ENCODE results near the gene PHF1. TPM values are rescaled to one million over a fixed set of nuclear protein-coding genes. Genes with fewer than 3 reads are reported as not detected.
"Not testable (repeated sequence)": the region's sequence is repeated elsewhere in the genome, so short reads cannot be mapped to it uniquely, and the experiment has no call there.

PHF1 gene
- total RNA-seq, 1 donor from 2014 or later: 34.8 TPM

DNA sequence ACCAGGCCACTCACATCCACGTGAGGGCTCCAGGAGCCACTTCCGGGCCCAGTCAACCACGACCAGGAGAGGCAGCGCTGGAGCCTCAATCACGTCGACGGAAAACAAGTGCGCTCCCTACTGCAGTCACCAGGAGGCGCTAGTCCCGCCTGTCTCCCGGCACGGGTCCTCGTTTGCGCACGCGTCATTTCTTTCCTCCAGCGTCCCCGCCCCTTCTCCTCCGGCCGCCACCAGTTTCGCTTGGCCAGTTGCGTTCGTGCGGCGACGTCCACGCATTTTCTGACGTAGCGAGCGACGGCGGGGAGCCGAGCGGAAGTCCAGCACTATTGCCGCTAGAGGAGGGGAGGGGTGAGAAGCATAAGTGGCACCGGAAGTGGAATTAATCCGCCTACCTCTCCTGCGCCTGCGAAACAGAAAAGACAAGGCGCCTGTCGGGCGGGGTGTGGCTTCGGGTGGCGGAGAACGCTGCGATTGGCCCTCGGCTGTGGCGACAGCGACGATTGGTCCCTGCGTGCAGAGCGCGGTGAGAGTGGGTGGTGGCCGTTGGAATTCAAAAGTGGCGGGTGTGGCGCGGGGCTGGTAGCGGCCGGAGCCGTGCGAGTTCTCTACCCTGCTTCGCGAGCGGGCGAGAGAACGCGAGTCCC, 19.4 kb upstream of the PHF1 start, which contains the start of gene KIFC1:
KIFC1 (plus strand) TSS at position 546 of the 644 bp plus-strand sequence. CDS start 163 bp downstream, outside the sequence.
- DNase-seq (ENCODE audit: extremely low read depth, low read depth, low spot score): peak; percentile 96

DNA sequence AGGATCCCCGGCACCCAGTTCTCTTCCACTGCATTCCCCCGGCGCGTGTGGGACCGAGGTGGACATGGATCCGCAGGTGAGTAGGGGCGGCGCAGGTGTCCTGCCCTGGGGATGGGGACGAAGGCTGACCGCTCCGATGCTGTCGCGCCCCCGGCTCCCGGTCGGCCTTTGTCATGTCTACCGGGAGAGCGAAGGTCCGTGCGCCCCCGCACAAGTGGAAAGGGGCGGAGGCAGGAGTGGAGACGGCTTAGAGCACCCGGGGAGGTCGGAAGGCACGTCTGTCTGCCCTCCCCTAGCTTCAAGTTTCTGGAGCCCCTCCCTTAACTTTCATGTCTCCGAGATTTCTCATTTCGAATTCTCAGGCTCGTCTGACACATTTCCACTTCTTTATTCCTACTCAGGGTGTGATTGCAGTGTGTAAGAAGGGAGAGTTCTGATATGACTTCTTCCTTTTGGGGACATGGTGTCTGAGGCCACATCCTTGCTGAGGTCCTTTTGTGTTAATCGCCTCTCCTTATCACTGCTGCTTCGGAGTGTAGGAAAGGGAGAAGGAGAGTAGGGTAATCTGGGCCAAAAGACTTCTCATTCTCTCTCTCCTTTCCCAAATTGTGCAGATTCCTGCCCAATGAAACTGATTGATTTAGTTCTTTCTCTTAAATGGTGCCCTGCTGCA, 18.8 kb upstream of the PHF1 start:
- DNase-seq (ENCODE audit: extremely low read depth, low read depth, low spot score): no peak

DNA sequence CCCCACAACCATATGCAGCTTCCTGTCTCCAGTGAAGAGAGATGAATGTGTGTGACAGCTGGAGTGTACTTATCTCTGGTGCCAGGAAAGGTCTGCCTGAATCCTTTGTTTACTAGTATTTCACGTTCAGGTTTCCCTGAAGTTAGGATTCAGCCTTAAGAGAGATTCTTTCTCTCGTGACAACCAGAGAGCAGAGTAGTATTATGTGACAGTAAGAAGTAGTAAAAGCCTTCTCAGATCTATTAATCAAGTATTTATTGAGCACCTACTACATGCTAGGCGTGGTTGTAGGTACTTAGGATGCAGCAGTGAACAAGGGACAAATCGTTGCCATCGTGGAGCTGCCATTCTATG, 18.2 kb upstream of the PHF1 start:
- no peak for DNase-seq (ENCODE audit: extremely low read depth, low read depth, low spot score)

DNA sequence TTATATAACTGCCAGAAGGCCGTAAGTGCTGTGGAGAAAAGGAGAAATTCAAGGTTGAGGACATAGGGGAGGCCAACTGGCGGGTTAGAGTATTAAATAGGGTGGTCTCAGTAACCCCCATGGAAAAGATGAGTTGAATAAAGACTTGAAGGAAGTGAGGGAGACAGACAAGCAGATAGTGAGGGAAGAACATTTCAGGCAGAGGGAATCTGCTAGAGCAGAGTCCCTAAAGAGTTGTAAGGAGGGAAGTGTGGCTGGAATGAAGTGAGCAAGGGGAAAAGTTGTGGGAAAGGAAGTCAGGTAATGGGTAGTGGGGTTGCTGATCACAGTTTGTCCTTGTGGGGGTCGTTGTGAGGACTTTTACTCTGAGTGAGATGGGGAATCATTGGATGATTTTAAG, 17.8 kb upstream of the PHF1 start:
- DNase-seq (ENCODE audit: extremely low read depth, low read depth, low spot score): no peak

DNA sequence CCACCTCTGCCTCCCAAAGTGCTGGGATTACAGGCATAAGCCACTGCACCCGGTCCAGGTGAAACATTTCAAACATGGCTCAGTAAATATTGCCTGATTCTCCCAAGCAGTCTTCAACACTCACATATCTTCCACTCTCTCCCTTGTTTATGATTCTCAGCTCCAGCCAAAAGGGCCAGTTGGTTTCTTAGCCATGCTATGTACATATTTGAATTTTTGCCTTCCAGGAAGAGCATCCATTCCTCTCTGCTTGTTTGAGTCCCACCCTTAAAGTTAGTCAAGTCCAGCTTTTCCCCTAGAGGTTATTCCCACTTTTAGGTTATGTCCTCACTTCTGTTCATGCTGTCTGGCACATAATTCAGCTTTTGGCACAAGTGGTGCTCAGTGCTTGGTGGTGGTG, 13.3 kb upstream of the PHF1 start:
- no peak for DNase-seq (ENCODE audit: extremely low read depth, low read depth, low spot score)

DNA sequence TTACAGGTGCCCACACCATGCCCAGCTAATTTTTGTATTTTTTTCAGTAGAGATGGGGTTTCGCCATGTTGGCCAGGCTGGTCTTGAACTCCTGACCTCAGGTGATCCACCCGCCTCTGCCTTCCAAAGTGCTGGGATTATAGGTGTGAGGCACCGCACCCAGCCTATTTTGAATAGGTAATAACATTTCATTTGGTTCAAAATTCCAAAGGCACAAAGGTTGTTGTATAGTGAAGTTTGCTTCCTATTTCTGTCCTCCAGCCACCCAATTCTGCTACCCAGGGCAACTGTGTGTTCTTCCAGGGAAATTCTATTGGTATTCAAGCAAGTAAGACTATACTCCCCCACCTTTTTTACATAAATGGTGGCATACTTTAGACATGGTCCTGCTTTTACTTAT, 12.2 kb upstream of the PHF1 start:
- DNase-seq (ENCODE audit: extremely low read depth, low read depth, low spot score): not testable (repeated sequence)

DNA sequence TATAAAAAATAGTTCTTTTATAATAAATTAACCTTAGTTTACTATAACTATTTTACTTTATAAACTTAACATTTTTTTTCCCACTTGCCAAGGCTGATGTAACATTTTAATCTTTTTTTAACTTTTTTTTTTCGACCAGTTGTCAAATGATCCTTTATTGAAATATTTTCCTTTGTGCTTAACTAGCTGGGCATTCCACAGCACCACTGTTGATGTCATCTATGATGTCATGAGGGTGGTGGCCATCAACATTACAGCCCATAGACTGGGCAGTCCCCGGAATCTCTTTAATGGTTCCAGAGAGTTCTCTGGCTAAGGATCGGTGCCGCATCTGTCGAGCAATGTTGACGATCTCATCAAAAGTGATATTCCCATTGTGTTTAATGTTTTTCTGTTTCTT, 10.9 kb upstream of the PHF1 start:
- DNase-seq (ENCODE audit: extremely low read depth, low read depth, low spot score): not testable (repeated sequence)

DNA sequence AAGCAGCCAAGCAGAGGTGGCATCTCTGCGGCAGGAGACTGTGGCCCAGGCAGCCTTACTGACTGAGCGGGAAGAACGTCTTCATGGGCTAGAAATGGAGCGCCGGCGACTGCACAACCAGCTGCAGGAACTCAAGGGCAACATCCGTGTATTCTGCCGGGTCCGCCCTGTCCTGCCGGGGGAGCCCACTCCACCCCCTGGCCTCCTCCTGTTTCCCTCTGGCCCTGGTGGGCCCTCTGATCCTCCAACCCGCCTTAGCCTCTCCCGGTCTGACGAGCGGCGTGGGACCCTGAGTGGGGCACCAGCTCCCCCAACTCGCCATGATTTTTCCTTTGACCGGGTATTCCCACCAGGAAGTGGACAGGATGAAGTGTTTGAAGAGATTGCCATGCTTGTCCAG, 5.9 kb upstream of the PHF1 start:
- DNase-seq (ENCODE audit: extremely low read depth, low read depth, low spot score): no peak

DNA sequence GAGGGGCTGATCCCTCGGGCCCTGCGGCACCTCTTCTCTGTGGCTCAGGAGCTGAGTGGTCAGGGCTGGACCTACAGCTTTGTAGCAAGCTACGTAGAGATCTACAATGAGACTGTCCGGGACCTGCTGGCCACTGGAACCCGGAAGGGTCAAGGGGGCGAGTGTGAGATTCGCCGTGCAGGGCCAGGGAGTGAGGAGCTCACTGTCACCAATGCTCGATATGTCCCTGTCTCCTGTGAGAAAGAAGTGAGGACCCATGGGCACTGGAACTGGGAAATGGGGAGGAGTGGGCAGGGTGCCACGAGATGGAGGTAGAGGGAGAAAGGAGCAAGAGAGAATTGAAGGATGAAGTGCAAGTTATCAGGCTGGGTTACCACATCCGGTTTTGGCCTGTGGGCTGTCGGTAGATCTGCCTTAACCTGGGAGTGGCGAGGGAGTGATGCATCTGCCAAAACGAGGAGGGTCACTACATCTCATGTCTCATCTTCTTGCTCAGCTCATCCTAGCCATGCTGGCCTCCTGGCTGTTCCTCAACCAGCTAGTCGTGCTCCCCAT, 5.4 kb upstream of the PHF1 start:
- no peak for DNase-seq (ENCODE audit: extremely low read depth, low read depth, low spot score)

DNA sequence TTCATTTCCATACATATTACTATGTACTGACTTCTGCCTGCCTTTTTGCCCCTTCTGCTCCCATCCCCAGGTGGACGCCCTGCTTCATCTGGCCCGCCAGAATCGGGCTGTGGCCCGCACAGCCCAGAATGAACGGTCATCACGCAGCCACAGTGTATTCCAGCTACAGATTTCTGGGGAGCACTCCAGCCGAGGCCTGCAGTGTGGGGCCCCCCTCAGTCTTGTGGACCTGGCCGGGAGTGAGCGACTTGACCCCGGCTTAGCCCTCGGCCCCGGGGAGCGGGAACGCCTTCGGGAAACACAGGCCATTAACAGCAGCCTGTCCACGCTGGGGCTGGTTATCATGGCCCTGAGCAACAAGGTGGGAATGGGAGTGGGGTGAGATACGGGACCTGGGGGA, 4.7 kb upstream of the PHF1 start:
- DNase-seq (ENCODE audit: extremely low read depth, low read depth, low spot score): no peak

DNA sequence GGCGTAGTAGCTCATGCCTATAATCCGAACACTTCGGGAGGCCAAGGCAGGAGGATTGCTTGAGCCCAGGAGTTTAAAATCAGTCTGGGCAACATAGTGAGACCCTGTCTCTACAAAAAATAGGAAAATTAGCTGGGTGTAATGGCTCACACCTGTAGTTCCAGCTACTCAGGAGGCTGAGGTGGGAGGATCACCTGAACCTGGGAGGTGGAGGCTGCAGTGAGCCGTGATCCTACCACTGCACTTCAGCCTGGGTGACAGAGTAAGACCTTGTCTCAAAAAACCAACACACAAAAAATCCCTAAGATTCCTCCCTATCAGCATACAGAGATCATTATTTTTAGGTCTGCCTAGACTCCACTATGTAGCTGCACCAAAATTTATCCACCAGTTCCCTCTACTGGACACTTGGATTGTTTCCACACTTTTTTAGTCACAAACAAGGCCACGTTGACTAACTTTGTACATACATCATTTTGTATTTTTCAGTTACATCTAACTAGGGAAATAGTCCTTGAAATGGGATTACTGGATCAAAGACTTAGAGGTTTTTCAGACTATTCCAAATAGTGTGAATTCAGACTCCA, 3.6 kb upstream of the PHF1 start:
- DNase-seq (ENCODE audit: extremely low read depth, low read depth, low spot score): no peak

DNA sequence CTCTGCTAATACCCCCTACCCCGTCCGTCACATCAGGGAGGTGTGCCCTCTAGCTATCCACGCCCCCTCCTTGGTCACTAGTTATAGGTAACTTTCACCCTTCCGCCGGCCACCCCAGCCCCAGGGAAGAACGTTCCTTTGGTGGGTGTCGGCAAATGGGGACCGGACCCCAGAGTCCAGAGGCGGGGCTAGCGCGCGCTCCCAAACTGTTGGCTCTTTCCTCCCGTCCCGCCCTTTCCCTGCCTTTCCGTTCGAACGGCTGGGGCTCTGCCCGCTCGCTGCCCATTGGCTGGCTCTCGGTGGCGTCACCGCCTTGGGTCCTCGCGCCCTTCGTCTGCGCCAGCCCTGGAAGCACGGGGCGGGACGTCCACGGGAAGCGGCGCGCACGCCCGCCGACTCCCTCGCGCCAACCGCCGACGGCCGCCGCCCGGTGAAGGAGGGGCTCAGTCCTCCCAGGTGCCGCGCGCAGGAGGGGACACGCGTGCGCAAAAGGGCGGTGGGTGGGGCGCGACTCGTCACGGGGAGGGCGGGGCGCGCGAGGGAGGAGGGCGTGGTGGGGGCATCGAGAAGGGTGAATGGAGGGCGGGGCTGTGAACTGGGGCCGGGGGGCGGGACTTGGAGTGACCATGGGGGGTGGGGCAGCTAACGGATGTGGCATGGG, 634 bp upstream of the PHF1 start:
- DNase-seq (ENCODE audit: extremely low read depth, low read depth, low spot score): no peak

DNA sequence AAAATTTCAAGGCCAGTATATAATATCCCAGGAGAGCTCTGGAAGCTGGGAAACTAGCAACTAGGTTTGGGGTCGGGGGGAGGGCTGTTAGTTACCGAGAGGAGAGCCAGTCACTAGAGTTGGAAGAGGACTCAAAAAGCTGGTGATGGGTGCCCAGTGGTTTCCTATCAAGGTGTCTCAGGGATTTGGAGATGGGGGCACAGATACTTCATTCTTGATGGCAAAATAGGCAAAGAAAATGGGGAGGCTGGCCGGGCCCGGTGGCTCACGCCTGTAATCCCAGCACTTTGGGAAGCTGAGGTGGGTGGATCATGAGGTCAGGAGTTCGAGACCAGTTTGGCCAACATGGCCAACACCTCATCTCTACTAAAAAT, 805 bp downstream of the PHF1 start:
- DNase-seq (ENCODE audit: extremely low read depth, low read depth, low spot score): no peak

DNA sequence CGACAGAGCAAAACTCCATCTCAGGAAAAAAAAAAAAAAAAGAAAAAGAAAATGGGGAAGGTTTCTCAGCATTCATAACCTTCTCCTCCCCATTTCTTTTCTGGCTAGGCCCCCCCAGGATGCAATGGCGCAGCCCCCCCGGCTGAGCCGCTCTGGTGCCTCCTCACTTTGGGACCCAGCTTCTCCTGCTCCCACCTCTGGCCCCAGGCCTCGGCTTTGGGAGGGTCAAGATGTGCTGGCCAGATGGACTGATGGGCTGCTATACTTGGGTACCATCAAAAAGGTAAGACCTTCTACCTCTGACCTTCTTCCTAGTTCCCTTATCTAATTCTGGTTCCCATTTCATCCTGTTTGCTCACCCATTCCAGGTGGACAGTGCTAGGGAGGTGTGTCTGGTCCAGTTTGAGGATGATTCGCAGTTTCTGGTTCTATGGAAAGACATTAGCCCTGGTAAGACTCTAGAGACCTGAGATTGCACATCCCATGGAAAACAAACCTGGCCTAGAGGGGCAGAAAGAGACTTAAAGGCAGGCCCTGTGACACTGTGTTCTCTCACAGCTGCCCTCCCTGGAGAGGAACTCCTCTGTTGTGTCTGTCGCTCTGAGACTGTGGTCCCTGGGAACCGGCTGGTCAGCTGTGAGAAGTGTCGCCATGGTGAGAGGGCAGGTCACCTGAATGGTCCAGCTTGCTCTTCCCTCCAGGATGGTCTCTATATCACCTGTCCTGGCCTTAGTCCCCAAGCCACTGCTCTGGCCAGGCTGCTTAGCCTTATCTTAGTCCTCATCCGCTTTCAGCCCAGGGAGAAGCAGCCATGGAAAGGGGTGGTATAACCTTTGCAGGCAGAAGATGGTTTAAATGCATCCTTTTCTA, 1.6 kb downstream of the PHF1 start:
- no peak for DNase-seq (ENCODE audit: extremely low read depth, low read depth, low spot score)

DNA sequence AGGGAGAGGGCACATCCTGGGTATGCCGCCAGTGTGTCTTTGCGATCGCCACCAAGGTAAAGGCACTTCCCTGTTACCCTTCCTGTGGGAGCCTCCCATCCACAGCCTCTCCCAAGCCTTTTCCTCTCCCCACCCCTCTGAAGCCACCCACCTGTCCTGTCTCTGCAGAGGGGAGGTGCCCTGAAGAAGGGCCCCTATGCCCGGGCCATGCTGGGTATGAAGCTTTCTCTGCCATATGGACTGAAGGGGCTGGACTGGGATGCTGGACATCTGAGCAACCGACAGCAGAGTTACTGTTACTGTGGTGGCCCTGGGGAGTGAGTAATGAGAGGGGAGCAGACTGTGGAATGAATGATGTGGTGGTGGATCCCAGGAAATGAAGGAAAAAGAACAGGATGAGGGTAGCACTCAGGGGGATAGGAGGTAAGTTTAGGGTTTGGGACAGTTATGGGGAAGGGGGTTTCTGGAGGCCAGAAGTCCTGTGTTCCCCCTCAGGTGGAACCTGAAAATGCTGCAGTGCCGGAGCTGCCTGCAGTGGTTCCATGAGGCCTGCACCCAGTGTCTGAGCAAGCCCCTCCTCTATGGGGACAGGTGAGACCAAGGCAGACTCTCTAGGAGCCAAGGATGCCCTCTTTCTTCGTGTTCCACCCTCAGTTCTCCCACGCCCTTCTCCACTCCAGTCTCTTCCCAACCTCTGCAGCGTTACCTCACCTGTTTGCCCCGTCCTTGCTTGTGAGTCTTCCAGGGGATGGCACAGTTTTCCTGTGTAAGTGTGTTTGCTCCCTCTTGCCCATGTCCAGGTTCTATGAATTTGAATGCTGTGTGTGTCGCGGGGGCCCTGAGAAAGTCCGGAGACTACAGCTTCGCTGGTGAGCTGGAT, 2.7 kb downstream of the PHF1 start:
- DNase-seq (ENCODE audit: extremely low read depth, low read depth, low spot score): no peak

DNA sequence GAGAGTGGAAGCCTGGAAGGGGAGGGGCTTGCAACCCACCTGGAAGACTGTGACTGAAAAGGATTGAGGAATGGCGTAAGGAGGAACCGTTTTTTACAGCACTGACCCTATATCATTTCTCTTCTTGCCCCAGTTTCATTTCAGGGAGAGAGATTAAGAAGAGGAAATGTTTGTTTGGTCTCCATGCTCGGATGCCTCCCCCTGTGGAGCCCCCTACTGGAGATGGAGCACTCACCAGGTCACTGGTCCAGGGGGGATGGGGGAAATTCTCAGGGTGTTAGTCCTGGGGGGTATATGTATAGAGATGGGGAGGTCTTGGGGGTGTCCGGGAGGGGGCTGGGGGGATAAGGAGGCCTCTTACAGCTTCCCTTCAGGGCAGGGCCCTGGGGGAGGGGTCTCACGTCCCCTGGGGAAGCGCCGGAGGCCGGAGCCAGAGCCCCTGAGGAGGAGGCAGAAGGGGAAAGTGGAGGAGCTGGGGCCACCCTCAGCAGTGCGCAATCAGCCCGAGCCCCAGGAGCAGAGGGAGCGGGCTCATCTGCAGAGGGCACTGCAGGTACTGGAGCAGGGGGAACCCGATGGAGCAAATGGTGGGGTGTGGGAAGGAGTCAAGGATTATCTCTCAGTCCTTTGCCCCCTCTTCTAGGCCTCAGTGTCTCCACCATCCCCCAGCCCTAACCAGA, 3.9 kb downstream of the PHF1 start:
- DNase-seq (ENCODE audit: extremely low read depth, low read depth, low spot score): no peak

DNA sequence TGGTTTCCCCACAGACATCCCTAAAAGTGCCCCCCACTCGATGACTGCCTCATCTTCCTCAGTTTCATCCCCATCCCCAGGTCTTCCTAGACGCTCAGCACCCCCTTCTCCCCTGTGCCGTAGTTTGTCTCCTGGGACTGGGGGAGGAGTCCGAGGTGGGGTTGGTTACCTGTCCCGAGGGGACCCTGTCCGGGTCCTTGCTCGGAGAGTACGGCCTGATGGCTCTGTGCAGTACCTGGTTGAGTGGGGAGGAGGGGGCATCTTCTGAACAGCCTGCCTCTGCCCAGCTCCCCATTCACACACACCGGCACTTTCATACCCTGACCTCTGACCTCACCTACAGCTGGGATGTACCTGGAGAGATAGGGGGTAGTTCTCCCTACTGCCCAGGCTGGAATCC, 5.0 kb downstream of the PHF1 start:
- no peak for DNase-seq (ENCODE audit: extremely low read depth, low read depth, low spot score)

DNA sequence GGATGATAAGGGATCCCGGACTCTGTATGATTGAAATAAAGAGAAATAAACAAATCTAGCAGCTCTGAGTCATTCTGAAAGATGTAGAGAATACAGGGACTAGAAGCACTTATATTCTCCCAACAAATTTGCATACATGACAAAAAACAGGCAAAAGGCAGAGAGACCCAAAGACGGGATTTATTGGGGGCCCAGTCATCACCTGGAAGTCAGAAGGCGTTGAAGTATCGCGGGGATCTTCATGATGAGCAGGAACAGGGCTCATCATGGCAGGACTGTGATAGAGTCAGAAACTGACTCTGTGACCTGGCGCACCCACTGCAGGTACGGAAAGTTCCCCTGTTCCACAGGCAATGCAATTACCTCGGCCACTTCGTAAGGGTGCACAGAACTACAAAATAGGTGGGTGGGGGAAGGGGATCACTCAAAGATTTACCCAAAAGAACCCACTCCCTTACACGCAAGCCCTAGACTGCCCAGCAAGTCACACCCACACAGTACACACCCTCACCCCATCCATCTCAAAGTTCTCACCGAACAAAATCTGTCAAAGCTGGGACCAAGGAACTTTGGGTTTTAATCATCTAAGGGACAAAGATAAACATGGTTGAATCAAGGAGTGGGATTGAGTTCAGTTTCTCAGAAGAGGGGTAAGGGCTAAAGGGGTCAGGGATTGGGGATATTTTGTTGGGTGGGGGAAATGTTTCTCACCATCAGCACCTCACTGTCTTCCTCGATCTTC, 5.7 kb downstream of the PHF1 start:
- DNase-seq (ENCODE audit: extremely low read depth, low read depth, low spot score): no peak
